OCI-M1 (cell line): Measurements from ENCODE around the gene ABHD17B.
"Not testable (repeated sequence)": the region's sequence is repeated elsewhere in the genome, so short reads cannot be mapped to it uniquely, and the experiment has no call there.

Experiments
- DNase-seq: peaks from one replicate; lab custom pipeline; 2025; lab: John Stamatoyannopoulos, UW

The ABHD17B gene

GRCh38 chr9:71915495-71915894, 4.5 kb upstream of the ABHD17B start:
- DNase-seq, result no peak

- DNase-seq, result no peak
Observed at GRCh38 chr9:71911908-71912335, 929 bp upstream of the ABHD17B start.

- no peak for DNase-seq
Observed at GRCh38 chr9:71910650-71911060, 338 bp downstream of the ABHD17B start.

GRCh38 chr9:71909887-71910649, 925 bp downstream of the ABHD17B start:
- DNase-seq, result peak; percentile 77

GRCh38 chr9:71908825-71909224, 2.2 kb downstream of the ABHD17B start:
- DNase-seq, result no peak

GRCh38 chr9:71904076-71904475, 6.9 kb downstream of the ABHD17B start:
- no peak for DNase-seq

GRCh38 chr9:71901695-71902597, 9.0 kb downstream of the ABHD17B start:
- peak; percentile 39 for DNase-seq

- DNase-seq, result not testable (repeated sequence)
Observed at GRCh38 chr9:71898756-71899155, 12.2 kb downstream of the ABHD17B start.

- DNase-seq, result peak; percentile 73
Observed at GRCh38 chr9:71897577-71897976, 13.4 kb downstream of the ABHD17B start.

- peak; percentile 33 for DNase-seq
Observed at GRCh38 chr9:71896761-71897160, 14.2 kb downstream of the ABHD17B start.

GRCh38 chr9:71895955-71896354, 15.0 kb downstream of the ABHD17B start:
- DNase-seq, result peak; percentile 45

- peak; percentile 68 for DNase-seq
Observed at GRCh38 chr9:71895117-71895516, 15.9 kb downstream of the ABHD17B start.

- DNase-seq, result no peak
Observed at GRCh38 chr9:71891557-71892189, 19.3 kb downstream of the ABHD17B start.

GRCh38 chr9:71890042-71890679, 20.8 kb downstream of the ABHD17B start:
- no peak for DNase-seq

GRCh38 chr9:71887362-71887761, 23.6 kb downstream of the ABHD17B start:
- DNase-seq, result no peak

GRCh38 chr9:71886541-71886940, 24.5 kb downstream of the ABHD17B start:
- no peak for DNase-seq

GRCh38 chr9:71886015-71886414, 25.0 kb downstream of the ABHD17B start:
- DNase-seq, result no peak

- DNase-seq, result no peak
Observed at GRCh38 chr9:71885467-71885866, 25.5 kb downstream of the ABHD17B start.

GRCh38 chr9:71884005-71884404, 27.0 kb downstream of the ABHD17B start:
- DNase-seq, result no peak

- DNase-seq, result no peak
Observed at GRCh38 chr9:71879644-71880174, 31.3 kb downstream of the ABHD17B start.
